Effector CD4-positive, alpha-beta T cell (primary cell): ENCODE data around the gene POLR3E.
A peak's percentile ranks its signal among the peaks of the same experiment; 100 is the strongest.
"Not testable (repeated sequence)": the region's sequence is repeated elsewhere in the genome, so short reads cannot be mapped to it uniquely, and the experiment has no call there.

Experiments
- DNase-seq: peaks from one replicate; pipeline ENCODE4 v3.0.0-alpha.2; 2020

The POLR3E gene

GRCh38 chr16:22293137-22294106 lies 3.8 kb upstream of the POLR3E start:
- DNase-seq, result no peak

- no peak for DNase-seq
These were observed 740 bp upstream of the POLR3E start for GRCh38 chr16:22296225-22297113.

- DNase-seq, result peak; percentile 68
These were observed 893 bp downstream of the POLR3E start for GRCh38 chr16:22297871-22298733.

- DNase-seq, result no peak
These were observed 1.8 kb downstream of the POLR3E start for GRCh38 chr16:22299036-22299435.

GRCh38 chr16:22300427-22301071 lies 3.3 kb downstream of the POLR3E start:
- no peak for DNase-seq

- not testable (repeated sequence) for DNase-seq
These were observed 4.2 kb downstream of the POLR3E start for GRCh38 chr16:22301423-22301822.

- DNase-seq, result no peak
These were observed 5.7 kb downstream of the POLR3E start for GRCh38 chr16:22302776-22303363.

- no peak for DNase-seq
These were observed 7.2 kb downstream of the POLR3E start for GRCh38 chr16:22304411-22304810.

- no peak for DNase-seq
These were observed 9.6 kb downstream of the POLR3E start for GRCh38 chr16:22306788-22307187.

GRCh38 chr16:22307838-22308237 lies 10.6 kb downstream of the POLR3E start:
- no peak for DNase-seq

- DNase-seq, result no peak
These were observed 11.8 kb downstream of the POLR3E start for GRCh38 chr16:22308824-22309520.

- DNase-seq, result no peak
These were observed 14.3 kb downstream of the POLR3E start for GRCh38 chr16:22311520-22311919.

- DNase-seq, result no peak
These were observed 15.9 kb downstream of the POLR3E start for GRCh38 chr16:22312897-22313781.

GRCh38 chr16:22313876-22314470 lies 16.8 kb downstream of the POLR3E start:
- DNase-seq, result no peak

- DNase-seq, result no peak
These were observed 17.7 kb downstream of the POLR3E start for GRCh38 chr16:22314661-22315626.

GRCh38 chr16:22315979-22316378 lies 18.8 kb downstream of the POLR3E start:
- no peak for DNase-seq

- DNase-seq, result no peak
These were observed 19.2 kb downstream of the POLR3E start for GRCh38 chr16:22316411-22316811.

- no peak for DNase-seq
These were observed 19.9 kb downstream of the POLR3E start for GRCh38 chr16:22317001-22317530.
